CD4-positive, alpha-beta memory T cell (primary cell): ENCODE data around the gene RAB26. TPM values are rescaled to one million over a fixed set of nuclear protein-coding genes. Genes with fewer than 3 reads are reported as not detected.
A peak's percentile ranks its signal among the peaks of the same experiment; 100 is the strongest.

Experiments used
- CTCF ChIA-PET: fragments of 350-600 bp; sonication (Branson Sonifier 250); formaldehyde crosslinking; loops from one replicate; lab custom pipeline; 2021; ENCODE audit warnings: inconsistent platforms; ENCODE audit not compliant: partially characterized antibody; lab: Charles Lee
- POLR2A ChIA-PET: fragments of 350-600 bp; sonication (Branson Sonifier 250); formaldehyde crosslinking; loops from one replicate; lab custom pipeline; 2021; ENCODE audit not compliant: partially characterized antibody; lab: Charles Lee
- DNase-seq, 5 donors: peaks; one replicate each; pipeline versions ENCODE4 v3.0.0 to v3.0.0-alpha.2; 2020 to 2022; ENCODE audit warnings: mixed read lengths in 1 of 5
- H3K27ac ChIP-seq: one replicate; pipeline ENCODE4 v1.7.0; 2013; ENCODE audit warnings: low read depth, low read length
- H3K27me3 ChIP-seq: 2 replicates; pipeline ENCODE4 v1.7.0; 2013; ENCODE audit warnings: mild to moderate bottlenecking, low read length, moderate library complexity; ENCODE audit not compliant: insufficient read depth
- H3K36me3 ChIP-seq: 2 replicates; pipeline ENCODE4 v1.7.0; 2013; ENCODE audit warnings: mild to moderate bottlenecking, low read length, moderate library complexity; ENCODE audit not compliant: insufficient read depth
- H3K4me1 ChIP-seq: 2 replicates; pipeline ENCODE4 v1.7.0; 2013; ENCODE audit warnings: mild to moderate bottlenecking, low read length, moderate library complexity; ENCODE audit not compliant: insufficient read depth
- H3K4me3 ChIP-seq, 2 donors: one replicate each; pipeline ENCODE4 v1.7.0; 2013; ENCODE audit warnings: low read length in 2 of 2, mild to moderate bottlenecking in 1 of 2
- H3K9me3 ChIP-seq, 2 donors: one replicate each; pipeline ENCODE4 v1.7.0; 2013; ENCODE audit warnings: low read length in 2 of 2, control low read depth in 1 of 2; ENCODE audit not compliant: control insufficient read depth in 1 of 2
- H3K27ac Mint-ChIP-seq, 7 donors: one replicate each; pipeline ENCODE4 v1.8.0; 2020 to 2021; ENCODE audit warnings: mixed read lengths in 7 of 7, mild to moderate bottlenecking in 6 of 7, inconsistent platforms in 3 of 7, moderate library complexity in 3 of 7
- H3K27me3 Mint-ChIP-seq, 2 donors: one replicate each; pipeline ENCODE4 v1.8.0; 2020 to 2021; ENCODE audit warnings: mixed read lengths in 2 of 2
- H3K36me3 Mint-ChIP-seq, 2 donors: one replicate each; pipeline ENCODE4 v1.8.0; 2020 to 2021; ENCODE audit warnings: mixed read lengths in 2 of 2, inconsistent platforms in 1 of 2, mild to moderate bottlenecking in 1 of 2
- H3K4me1 Mint-ChIP-seq, 4 donors: one replicate each; pipeline ENCODE4 v1.8.0; 2020 to 2021; ENCODE audit warnings: mixed read lengths in 4 of 4, mild to moderate bottlenecking in 1 of 4
- H3K4me3 Mint-ChIP-seq, 8 donors: one replicate each; pipeline ENCODE4 v1.8.0; 2020 to 2021; ENCODE audit warnings: mixed read lengths in 8 of 8, mild to moderate bottlenecking in 7 of 8, moderate library complexity in 6 of 8, inconsistent platforms in 3 of 8
- H3K9me3 Mint-ChIP-seq, 8 donors: one replicate each; pipeline ENCODE4 v1.8.0; 2020 to 2021; ENCODE audit warnings: mixed read lengths in 8 of 8, mild to moderate bottlenecking in 5 of 8, inconsistent platforms in 3 of 8, moderate library complexity in 1 of 8
- intact Hi-C: fragments of 100-400 bp; cut with micrococcal nuclease; formaldehyde crosslinking; loops from one replicate; pipeline ENCODE4 v1.15.1; 2023
- polyA plus RNA-seq, 2 donors: library from polyadenylated mRNA; unstranded; fragments of 300-500 nt; fragmentation: Illumina TruSeq; gene quantifications; one replicate each; pipeline ENCODE4 v1.2.3, GENCODE V29; 2021
- total RNA-seq, 2 experiments: library from RNA; stranded (reverse); gene quantifications; one replicate each; pipeline ENCODE4 v1.2.3, GENCODE V29; 2021

The RAB26 gene
- total and polyA plus RNA-seq, 4 experiments from 2014 or later, result 0.44 to 0.77 (median 0.52) TPM; not detected in 1

GRCh38 chr16:2157480-2158261 lies 9.2 kb downstream of the RAB26 start:
- Mint-ChIP-seq H3K9me3 (no peaks in the 10 kb centered on the region), H3K27ac (peak overlapping the region in 3 of 7 donors; percentile 36 to 88 (median 73)), H3K4me1 (peaks cover 24 to 49% (median 36%) of the 10 kb centered on the region in 4 donors), H3K4me3 (peak overlapping the region in 5 of 8 donors; percentile 76 to 95 (median 95)), H3K27me3 (no peaks in the 10 kb centered on the region), H3K36me3 (peaks cover 0 to 14% of the 10 kb centered on the region in 2 donors)
- no peaks in the 10 kb centered on the region for H3K9me3 ChIP-seq
- POLR2A ChIA-PET, result no interaction called here
- DNase-seq, result no peak
- CTCF ChIA-PET, result interaction anchor here (4.6 kb wide), 1 partner anchor 17 kb away, joined by 30 read pairs; no protein-coding TSS in a partner anchor
- no peak overlapping the region for H3K27ac ChIP-seq
- no peaks in the 10 kb centered on the region for H3K36me3 ChIP-seq
- H3K27me3 ChIP-seq, result no peaks in the 10 kb centered on the region
- intact Hi-C loops, result loop anchor here (10.0 kb wide), 1 partner anchor 293 kb away; no protein-coding TSS in a partner anchor
- no peak overlapping the region for H3K4me3 ChIP-seq
- H3K4me1 ChIP-seq, result peaks cover 47% of the 10 kb centered on the region

- H3K4me3 ChIP-seq, result no peak overlapping the region
- H3K4me1 Mint-ChIP-seq, result peaks cover 24 to 45% (median 35%) of the 10 kb centered on the region in 4 donors
- no peaks in the 10 kb centered on the region for H3K36me3 ChIP-seq
- H3K27me3 ChIP-seq, result no peaks in the 10 kb centered on the region
- H3K27ac Mint-ChIP-seq, result peak overlapping the region in 2 of 7 donors; percentile 15 to 68
- intact Hi-C loops, result loop anchor here (10.0 kb wide), 1 partner anchor 293 kb away; no protein-coding TSS in a partner anchor
- ChIA-PET POLR2A (no interaction called here), CTCF (interaction anchor here (4.6 kb wide), 1 partner anchor 18 kb away, joined by 30 read pairs; no protein-coding TSS in a partner anchor)
- H3K4me3 Mint-ChIP-seq, result no peak overlapping the region
- no peak for DNase-seq
- H3K9me3 Mint-ChIP-seq, result no peaks in the 10 kb centered on the region
- H3K36me3 Mint-ChIP-seq, result peaks cover 0 to 14% of the 10 kb centered on the region in 2 donors
- no peaks in the 10 kb centered on the region for H3K9me3 ChIP-seq
- no peaks in the 10 kb centered on the region for H3K27me3 Mint-ChIP-seq
- peaks cover 41% of the 10 kb centered on the region for H3K4me1 ChIP-seq
- H3K27ac ChIP-seq, result no peak overlapping the region
Observed at GRCh38 chr16:2158262-2158638, 9.8 kb downstream of the RAB26 start.

GRCh38 chr16:2159175-2159838 lies 10.9 kb downstream of the RAB26 start:
- POLR2A ChIA-PET, result no interaction called here
- no peak overlapping the region for H3K27ac ChIP-seq
- H3K27me3 Mint-ChIP-seq, result no peaks in the 10 kb centered on the region
- H3K36me3 Mint-ChIP-seq, result peaks cover 0 to 10% of the 10 kb centered on the region in 2 donors
- CTCF ChIA-PET, result no interaction called here
- no peaks in the 10 kb centered on the region for H3K27me3 ChIP-seq
- DNase-seq, result no peak
- no peak overlapping the region for H3K4me3 Mint-ChIP-seq
- peaks cover 31% of the 10 kb centered on the region for H3K4me1 ChIP-seq
- H3K9me3 ChIP-seq, result no peaks in the 10 kb centered on the region
- no peaks in the 10 kb centered on the region for H3K36me3 ChIP-seq
- peak overlapping the region in 4 of 7 donors; percentile 36 to 66 (median 44) for H3K27ac Mint-ChIP-seq
- intact Hi-C loops, result loop anchor here (10.0 kb wide), 1 partner anchor 295 kb away; no protein-coding TSS in a partner anchor
- H3K9me3 Mint-ChIP-seq, result no peaks in the 10 kb centered on the region
- H3K4me3 ChIP-seq, result no peak overlapping the region
- H3K4me1 Mint-ChIP-seq, result peaks cover 17 to 35% (median 27%) of the 10 kb centered on the region in 4 donors

- Mint-ChIP-seq H3K4me3 (no peak overlapping the region), H3K4me1 (peaks cover 10 to 24% (median 16%) of the 10 kb centered on the region in 4 donors), H3K36me3 (peaks cover under 1 to 5% of the 10 kb centered on the region in 2 donors), H3K27ac (no peak overlapping the region), H3K27me3 (no peaks in the 10 kb centered on the region), H3K9me3 (no peaks in the 10 kb centered on the region)
- H3K27me3 ChIP-seq, result no peaks in the 10 kb centered on the region
- peaks cover 26% of the 10 kb centered on the region for H3K4me1 ChIP-seq
- H3K4me3 ChIP-seq, result no peak overlapping the region
- DNase-seq, result no peak
- ChIA-PET CTCF (no interaction called here), POLR2A (no interaction called here)
- no peak overlapping the region for H3K27ac ChIP-seq
- intact Hi-C loops, result no loop called here
- no peaks in the 10 kb centered on the region for H3K9me3 ChIP-seq
- no peaks in the 10 kb centered on the region for H3K36me3 ChIP-seq
Observed at GRCh38 chr16:2160915-2161551, 12.6 kb downstream of the RAB26 start.

- Mint-ChIP-seq H3K36me3 (peaks cover 2 to 3% of the 10 kb centered on the region in 2 donors), H3K4me3 (peak overlapping the region in 1 of 8 donors; percentile 31), H3K27me3 (no peaks in the 10 kb centered on the region), H3K4me1 (peaks cover 4 to 15% (median 8%) of the 10 kb centered on the region in 4 donors), H3K9me3 (no peaks in the 10 kb centered on the region), H3K27ac (peak overlapping the region in 4 of 7 donors; percentile 29 to 81 (median 44))
- no peaks in the 10 kb centered on the region for H3K27me3 ChIP-seq
- DNase-seq, result no peak
- H3K4me1 ChIP-seq, result peaks cover 17% of the 10 kb centered on the region
- no peaks in the 10 kb centered on the region for H3K9me3 ChIP-seq
- no peak overlapping the region for H3K27ac ChIP-seq
- CTCF ChIA-PET, result interaction anchor here (1.1 kb wide), 1 partner anchor 21 kb away, joined by 4 read pairs; no protein-coding TSS in a partner anchor
- H3K36me3 ChIP-seq, result no peaks in the 10 kb centered on the region
- no peak overlapping the region for H3K4me3 ChIP-seq
- POLR2A ChIA-PET, result interaction anchor here (1.0 kb wide), 1 partner anchor 197 kb away, joined by 3 read pairs; the partner anchor contains the start of gene RPS2
- intact Hi-C loops, result no loop called here
Observed at GRCh38 chr16:2161911-2162310, 13.5 kb downstream of the RAB26 start.

- H3K27ac Mint-ChIP-seq, result no peak overlapping the region
- H3K27me3 ChIP-seq, result no peaks in the 10 kb centered on the region
- ChIA-PET CTCF (interaction anchor here (1.1 kb wide), 1 partner anchor 22 kb away, joined by 4 read pairs; no protein-coding TSS in a partner anchor), POLR2A (interaction anchor here (1.0 kb wide), 1 partner anchor 198 kb away, joined by 3 read pairs; the partner anchor contains the start of gene RPS2)
- H3K4me3 Mint-ChIP-seq, result no peak overlapping the region
- intact Hi-C loops, result no loop called here
- no peaks in the 10 kb centered on the region for H3K27me3 Mint-ChIP-seq
- peaks cover under 1% of the 10 kb centered on the region for H3K36me3 ChIP-seq
- H3K4me1 Mint-ChIP-seq, result peaks cover 0 to 7% (median 2%) of the 10 kb centered on the region in 4 donors
- no peak overlapping the region for H3K4me3 ChIP-seq
- DNase-seq, result no peak
- H3K36me3 Mint-ChIP-seq, result peaks cover 2 to 3% of the 10 kb centered on the region in 2 donors
- H3K27ac ChIP-seq, result no peak overlapping the region
- H3K9me3 Mint-ChIP-seq, result no peaks in the 10 kb centered on the region
- peaks cover 9% of the 10 kb centered on the region for H3K4me1 ChIP-seq
- no peaks in the 10 kb centered on the region for H3K9me3 ChIP-seq
Observed at GRCh38 chr16:2162676-2163118, 14.3 kb downstream of the RAB26 start.
